ENCODE data around the gene RTN4RL1.

RTN4RL1 gene

DNA sequence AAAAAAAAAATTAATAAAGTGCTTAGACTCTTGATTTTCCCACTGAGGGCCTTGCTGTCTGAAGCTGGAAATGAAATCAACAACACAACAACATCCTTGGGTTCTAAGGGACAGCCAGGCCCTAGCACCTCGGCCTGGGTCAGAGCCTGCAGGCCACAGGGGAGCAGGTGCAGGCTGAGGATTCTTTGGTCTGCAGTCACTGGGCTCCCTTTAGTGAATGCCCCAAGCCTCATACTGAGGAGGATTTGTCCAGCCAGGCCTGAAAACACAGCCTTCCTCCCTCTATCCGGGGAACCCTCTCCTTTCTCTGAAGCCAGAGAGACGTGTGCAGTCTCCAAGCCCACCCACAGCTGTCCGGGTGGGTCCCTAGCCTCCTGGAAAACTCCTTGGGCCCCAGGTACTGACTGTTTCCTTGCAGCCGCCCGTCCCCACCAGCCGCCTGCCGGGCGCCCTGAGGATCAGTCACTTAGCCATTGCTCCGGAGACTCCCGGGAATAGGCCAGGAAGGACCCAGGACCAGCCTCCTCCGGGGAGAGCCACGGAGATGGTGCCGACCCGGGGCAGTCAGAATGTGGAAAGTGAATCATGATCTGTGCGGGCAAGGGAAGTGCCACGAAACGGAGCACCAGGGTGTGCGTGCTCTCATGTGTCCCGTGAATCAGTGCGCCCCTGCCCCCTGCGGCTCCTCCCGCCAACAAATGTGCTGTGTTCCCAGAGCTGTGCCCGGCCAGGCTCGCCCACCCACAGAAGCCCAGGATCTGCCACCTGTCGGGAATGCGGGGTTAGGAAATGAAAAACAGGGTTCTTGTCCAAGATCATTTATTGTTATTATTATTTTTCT, 91.0 kb downstream of the RTN4RL1 start:
- no peaks in the 10 kb centered on the region for H3K36me3 Mint-ChIP-seq (ENCODE audit: low read depth)
- no peaks in the 10 kb centered on the region for H3K4me1 Mint-ChIP-seq (ENCODE audit: low read depth)
- no peak overlapping the region for H3K27ac Mint-ChIP-seq
- intact Hi-C loops (cut with micrococcal nuclease) = no loop called here
- H3K4me3 Mint-ChIP-seq = no peak overlapping the region
- peaks cover 21% of the 10 kb centered on the region for H3K27me3 Mint-ChIP-seq
- no peaks in the 10 kb centered on the region for H3K9me3 Mint-ChIP-seq

DNA sequence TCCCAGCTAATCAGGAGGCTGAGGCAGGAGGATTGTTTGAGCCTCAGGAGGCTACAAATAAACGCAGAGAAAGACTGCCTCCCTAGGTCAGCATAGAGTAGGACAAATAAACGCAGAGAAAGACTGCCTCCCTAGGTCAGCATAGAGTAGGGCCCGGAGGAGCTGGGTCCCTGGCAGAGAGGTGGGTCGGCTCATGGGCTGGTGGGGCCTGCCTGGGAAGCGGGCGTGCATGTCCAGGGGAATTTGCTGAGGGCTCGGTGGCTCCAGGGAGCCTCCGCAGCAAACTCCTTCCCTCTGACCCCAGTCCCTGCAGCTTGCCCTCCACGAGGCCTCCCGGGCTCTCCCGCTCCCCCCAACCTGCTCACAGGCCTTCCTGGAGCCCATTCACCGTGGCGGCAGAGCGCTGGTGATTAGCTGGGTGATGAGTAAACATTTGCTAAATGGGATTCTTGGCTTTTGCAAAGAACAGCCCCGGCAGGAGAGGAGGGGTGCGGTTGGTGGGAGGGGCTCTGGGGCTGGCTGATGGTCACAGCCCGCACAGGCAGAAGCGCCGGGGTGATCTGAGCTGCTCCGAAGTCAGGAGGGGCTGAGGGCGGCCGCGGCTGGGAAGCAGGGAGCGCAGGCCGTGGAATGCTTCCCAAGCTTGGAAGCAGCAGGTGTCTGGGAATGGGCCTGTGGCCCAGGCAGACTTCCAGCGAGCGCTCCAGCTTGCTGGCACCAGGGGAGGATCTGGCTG, 93.1 kb downstream of the RTN4RL1 start:
- H3K27ac Mint-ChIP-seq = no peak overlapping the region
- H3K27me3 Mint-ChIP-seq = peaks cover 19% of the 10 kb centered on the region
- no peaks in the 10 kb centered on the region for H3K4me1 Mint-ChIP-seq (ENCODE audit: low read depth)
- no peaks in the 10 kb centered on the region for H3K36me3 Mint-ChIP-seq (ENCODE audit: low read depth)
- intact Hi-C loops (cut with micrococcal nuclease) = no loop called here
- no peaks in the 10 kb centered on the region for H3K9me3 Mint-ChIP-seq
- no peak overlapping the region for H3K4me3 Mint-ChIP-seq

DNA sequence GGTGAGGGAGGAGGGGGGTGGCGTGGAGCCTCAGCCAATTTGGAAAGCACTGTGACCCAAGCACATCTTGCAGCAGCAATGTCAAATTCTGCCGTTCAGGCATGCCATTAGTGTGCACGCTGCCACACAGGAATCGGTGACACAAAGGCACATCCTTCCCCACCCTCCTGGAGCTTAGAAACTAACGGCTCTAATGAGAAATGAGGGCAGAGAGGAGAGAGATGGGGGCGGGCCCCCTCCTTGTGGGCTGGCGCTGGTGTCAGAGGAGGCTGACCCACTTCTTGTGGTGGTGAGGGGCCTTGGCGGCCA, 94.8 kb downstream of the RTN4RL1 start:
- Mint-ChIP-seq H3K27me3 (peaks cover 12% of the 10 kb centered on the region), H3K4me3 (no peak overlapping the region), H3K4me1 (ENCODE audit: low read depth) (no peaks in the 10 kb centered on the region), H3K36me3 (ENCODE audit: low read depth) (no peaks in the 10 kb centered on the region), H3K27ac (no peak overlapping the region), H3K9me3 (no peaks in the 10 kb centered on the region)
- intact Hi-C loops (cut with micrococcal nuclease) = no loop called here

DNA sequence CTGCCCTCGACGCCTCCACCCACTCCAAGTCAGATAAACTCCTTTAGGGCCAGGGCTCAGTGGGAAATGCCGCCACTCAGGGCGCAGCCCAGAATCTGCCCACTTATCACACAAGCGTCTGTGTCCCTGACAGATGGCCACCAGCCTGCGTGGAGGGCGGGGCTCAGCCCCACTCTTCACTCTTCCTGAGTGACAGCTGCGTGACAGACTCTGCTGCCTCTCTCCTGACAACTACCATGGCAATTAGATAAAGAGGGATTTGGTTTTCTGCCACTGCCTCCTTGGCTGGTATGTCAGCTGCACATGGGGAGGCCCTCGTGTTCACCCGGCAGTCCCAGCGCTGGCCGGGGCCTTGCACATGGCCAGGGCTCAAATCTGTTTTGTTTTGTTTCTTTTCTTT, 96.2 kb downstream of the RTN4RL1 start:
- Mint-ChIP-seq H3K4me3 (no peak overlapping the region), H3K36me3 (ENCODE audit: low read depth) (no peaks in the 10 kb centered on the region), H3K27me3 (peaks cover 12% of the 10 kb centered on the region), H3K27ac (no peak overlapping the region), H3K4me1 (ENCODE audit: low read depth) (no peaks in the 10 kb centered on the region), H3K9me3 (no peaks in the 10 kb centered on the region)
- intact Hi-C loops (cut with micrococcal nuclease) = no loop called here

DNA sequence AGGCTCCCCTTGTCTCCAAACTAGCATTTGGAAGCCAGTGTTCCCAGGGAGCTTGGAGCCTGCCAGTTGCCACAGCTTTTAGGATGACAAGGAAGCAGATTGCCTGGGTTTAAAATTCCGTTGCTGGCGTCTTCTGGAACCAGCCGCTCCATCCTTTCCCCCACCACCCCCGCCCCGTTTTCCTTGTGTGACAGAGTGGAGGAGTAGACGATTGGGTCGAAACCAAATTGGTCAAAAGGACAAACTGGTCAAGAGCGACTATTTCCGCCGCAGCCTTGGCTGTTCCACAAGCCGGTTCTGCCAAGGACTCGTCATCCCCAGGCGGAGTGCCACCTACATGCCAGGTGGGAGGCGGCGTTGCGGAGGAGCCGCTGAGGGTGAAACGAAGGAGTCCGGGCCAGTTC, 104.2 kb downstream of the RTN4RL1 start:
- Mint-ChIP-seq H3K4me3 (no peak overlapping the region), H3K9me3 (no peaks in the 10 kb centered on the region), H3K36me3 (ENCODE audit: low read depth) (no peaks in the 10 kb centered on the region), H3K27ac (no peak overlapping the region), H3K27me3 (peaks cover 23% of the 10 kb centered on the region), H3K4me1 (ENCODE audit: low read depth) (peaks cover 3% of the 10 kb centered on the region)
- intact Hi-C loops (cut with micrococcal nuclease) = no loop called here

DNA sequence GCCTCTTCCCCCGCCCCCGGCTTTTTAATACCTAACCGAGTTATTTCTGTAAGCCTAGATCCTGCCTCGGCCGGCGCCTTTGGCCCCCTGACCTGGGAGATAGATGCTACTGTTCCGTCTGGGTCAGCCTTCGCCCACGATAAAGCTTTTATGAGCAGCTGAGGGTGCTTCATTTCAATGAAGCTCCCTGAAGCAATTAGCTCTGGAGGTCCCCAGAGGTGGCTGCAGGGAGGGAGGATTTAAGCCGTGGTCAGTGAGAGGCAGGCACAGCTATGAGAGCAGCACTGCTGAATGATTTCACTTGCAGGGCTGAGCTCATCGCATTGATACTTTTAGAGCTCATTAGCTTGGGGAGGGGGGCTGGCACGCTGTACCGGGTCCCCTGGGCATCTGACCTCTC, 105.9 kb downstream of the RTN4RL1 start:
- H3K9me3 Mint-ChIP-seq = no peaks in the 10 kb centered on the region
- H3K27me3 Mint-ChIP-seq = peaks cover 33% of the 10 kb centered on the region
- no peak overlapping the region for H3K27ac Mint-ChIP-seq
- intact Hi-C loops (cut with micrococcal nuclease) = no loop called here
- peaks cover 5% of the 10 kb centered on the region for H3K4me1 Mint-ChIP-seq (ENCODE audit: low read depth)
- no peak overlapping the region for H3K4me3 Mint-ChIP-seq
- no peaks in the 10 kb centered on the region for H3K36me3 Mint-ChIP-seq (ENCODE audit: low read depth)

DNA sequence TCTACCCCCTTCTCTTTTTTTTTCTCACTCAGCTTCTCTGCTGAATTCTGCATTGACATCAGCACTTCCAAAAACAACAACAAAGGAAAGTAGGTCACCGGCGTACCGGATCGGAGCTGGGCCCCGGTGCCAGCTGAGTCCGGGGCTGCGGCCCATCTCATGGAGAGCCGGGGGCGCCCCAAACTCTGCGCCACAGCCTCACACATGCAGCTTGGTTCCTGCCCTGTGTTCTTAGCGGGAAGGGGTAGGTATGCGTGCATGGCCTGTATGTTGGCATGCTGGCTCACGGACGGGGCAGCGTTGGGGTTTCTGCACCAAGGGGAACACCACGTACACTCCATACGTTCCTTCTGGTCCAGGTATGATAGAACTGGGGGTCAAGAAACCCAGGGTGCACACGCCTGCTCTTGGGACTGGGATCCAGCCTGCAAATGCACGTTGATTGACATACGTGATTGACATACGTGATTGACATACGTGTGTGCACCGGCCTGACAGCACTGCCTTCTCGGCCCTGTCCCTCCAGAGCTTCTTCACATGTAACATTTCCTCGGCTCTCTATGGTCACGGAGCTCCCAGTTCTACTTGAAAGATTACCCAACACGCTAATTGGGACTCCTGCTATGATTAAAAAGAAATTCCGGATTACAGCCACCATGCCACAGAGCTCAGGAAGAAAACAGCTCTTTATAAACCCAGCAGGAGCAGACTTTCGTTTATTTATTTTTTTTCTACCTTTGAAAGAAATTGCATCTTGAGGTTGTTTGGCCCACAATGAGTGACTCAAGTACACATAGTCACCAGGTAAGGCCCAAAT, 106.6 kb downstream of the RTN4RL1 start:
- H3K27me3 Mint-ChIP-seq = peaks cover 37% of the 10 kb centered on the region
- intact Hi-C loops (cut with micrococcal nuclease) = no loop called here
- H3K4me1 Mint-ChIP-seq (ENCODE audit: low read depth) = peaks cover 5% of the 10 kb centered on the region
- H3K4me3 Mint-ChIP-seq = no peak overlapping the region
- no peaks in the 10 kb centered on the region for H3K9me3 Mint-ChIP-seq
- no peak overlapping the region for H3K27ac Mint-ChIP-seq
- no peaks in the 10 kb centered on the region for H3K36me3 Mint-ChIP-seq (ENCODE audit: low read depth)

DNA sequence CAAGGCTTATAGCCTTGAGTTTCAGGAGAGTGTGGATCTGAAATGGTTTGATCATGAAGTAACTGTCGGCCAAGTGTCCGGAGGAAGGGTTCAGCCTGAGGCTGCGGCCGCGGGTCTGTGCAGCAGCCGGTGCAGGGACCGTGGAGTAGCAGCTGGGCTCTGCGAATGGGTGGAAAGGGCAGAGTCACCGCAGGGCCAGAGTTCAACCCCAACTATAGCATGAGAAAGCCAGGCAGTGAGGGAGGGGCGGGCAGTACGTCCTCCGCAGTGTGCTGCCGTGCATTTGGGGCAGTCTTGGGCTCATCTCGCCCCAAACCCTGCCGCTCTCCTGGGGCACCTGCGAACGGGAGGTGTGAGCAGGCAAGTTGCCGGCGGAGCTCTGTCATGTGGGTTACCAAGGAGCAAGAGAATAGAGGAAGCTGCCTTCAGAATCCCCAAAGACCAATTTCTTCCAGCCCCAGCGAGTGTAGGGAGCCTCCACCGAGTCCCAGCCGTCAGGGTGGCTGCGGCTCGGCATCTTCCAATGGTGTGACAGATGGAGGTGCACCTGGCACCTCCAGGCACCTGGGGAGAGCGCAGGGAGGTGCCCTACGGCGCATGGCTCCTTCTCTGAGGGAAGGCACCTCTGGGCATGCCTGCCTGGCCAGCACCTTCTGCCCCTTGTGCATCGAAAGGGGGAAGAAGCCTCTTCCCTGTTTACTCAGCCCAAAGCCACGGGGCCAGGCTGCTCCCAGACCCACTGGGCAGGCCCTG, 108.0 kb downstream of the RTN4RL1 start:
- peaks cover 5% of the 10 kb centered on the region for H3K4me1 Mint-ChIP-seq (ENCODE audit: low read depth)
- no peak overlapping the region for H3K4me3 Mint-ChIP-seq
- H3K36me3 Mint-ChIP-seq (ENCODE audit: low read depth) = no peaks in the 10 kb centered on the region
- H3K9me3 Mint-ChIP-seq = no peaks in the 10 kb centered on the region
- intact Hi-C loops (cut with micrococcal nuclease) = no loop called here
- no peak overlapping the region for H3K27ac Mint-ChIP-seq
- H3K27me3 Mint-ChIP-seq = peaks cover 52% of the 10 kb centered on the region

DNA sequence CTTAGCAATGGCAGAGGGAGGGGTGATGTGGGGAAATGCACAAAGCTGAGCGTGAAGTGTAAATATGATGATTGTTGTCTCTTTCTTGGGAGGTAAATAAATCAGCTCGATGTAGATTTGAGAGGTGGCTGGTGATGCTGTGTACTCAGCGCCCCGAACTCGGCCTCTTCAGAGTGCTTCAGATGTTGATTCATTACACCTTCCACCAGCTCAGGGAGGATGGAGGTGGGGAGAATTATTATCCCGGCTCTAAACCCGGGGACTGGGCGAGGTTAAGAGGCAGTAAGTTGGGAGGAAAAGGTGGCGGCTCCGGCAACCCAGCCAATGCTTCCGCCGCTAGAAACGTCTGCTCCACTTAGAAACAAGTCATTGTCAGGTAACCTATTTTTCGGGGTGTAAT, 108.8 kb downstream of the RTN4RL1 start:
- Mint-ChIP-seq H3K4me1 (ENCODE audit: low read depth) (peaks cover 5% of the 10 kb centered on the region), H3K36me3 (ENCODE audit: low read depth) (no peaks in the 10 kb centered on the region), H3K27ac (no peak overlapping the region), H3K4me3 (no peak overlapping the region), H3K9me3 (no peaks in the 10 kb centered on the region), H3K27me3 (peaks cover 59% of the 10 kb centered on the region)
- intact Hi-C loops (cut with micrococcal nuclease) = no loop called here

DNA sequence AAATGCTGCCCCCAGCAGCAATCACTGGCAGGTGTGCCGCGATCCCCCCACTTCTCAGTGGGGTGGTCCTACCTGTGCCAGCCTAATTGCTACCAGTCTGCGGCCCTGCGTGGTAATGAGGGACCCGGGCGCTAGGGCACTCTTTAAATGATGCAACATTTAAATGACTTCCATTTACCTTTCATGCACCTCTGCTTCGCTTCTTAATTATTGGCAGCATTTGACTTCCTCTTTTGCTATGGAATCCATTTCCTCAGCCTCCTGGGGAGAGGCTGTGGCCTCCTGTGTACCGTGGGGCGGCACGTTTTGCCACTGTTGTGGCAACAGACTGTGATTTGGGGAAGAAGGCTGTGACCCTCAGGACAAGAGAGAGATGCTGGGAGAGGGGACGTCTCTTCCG, 109.2 kb downstream of the RTN4RL1 start:
- Mint-ChIP-seq H3K27me3 (peaks cover 62% of the 10 kb centered on the region), H3K36me3 (ENCODE audit: low read depth) (no peaks in the 10 kb centered on the region), H3K4me1 (ENCODE audit: low read depth) (peaks cover 5% of the 10 kb centered on the region), H3K27ac (no peak overlapping the region), H3K9me3 (no peaks in the 10 kb centered on the region), H3K4me3 (no peak overlapping the region)
- intact Hi-C loops (cut with micrococcal nuclease) = no loop called here

DNA sequence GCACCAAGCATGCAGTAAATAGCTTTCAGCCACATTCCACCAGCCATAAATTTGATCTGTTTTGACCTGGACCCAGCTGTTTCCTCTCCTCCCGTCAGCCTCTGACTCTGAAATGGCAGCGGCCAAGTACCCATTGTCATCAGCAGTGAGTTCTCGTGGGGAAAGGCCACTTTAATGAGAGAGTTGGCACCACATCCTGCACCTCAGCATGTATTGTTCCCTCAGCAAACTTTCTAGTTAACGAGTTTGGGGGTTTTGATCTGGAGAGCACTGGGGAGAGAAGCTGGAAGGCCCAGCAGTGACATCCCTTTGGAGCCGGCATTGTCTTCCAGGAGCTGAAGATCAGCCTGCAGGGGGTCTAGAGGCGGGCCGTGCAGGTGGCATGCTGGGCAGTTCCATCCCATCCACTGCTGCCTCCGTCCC, 110.5 kb downstream of the RTN4RL1 start:
- peaks cover 68% of the 10 kb centered on the region for H3K27me3 Mint-ChIP-seq
- peaks cover 5% of the 10 kb centered on the region for H3K4me1 Mint-ChIP-seq (ENCODE audit: low read depth)
- intact Hi-C loops (cut with micrococcal nuclease) = no loop called here
- no peak overlapping the region for H3K4me3 Mint-ChIP-seq
- no peaks in the 10 kb centered on the region for H3K36me3 Mint-ChIP-seq (ENCODE audit: low read depth)
- no peak overlapping the region for H3K27ac Mint-ChIP-seq
- no peaks in the 10 kb centered on the region for H3K9me3 Mint-ChIP-seq

DNA sequence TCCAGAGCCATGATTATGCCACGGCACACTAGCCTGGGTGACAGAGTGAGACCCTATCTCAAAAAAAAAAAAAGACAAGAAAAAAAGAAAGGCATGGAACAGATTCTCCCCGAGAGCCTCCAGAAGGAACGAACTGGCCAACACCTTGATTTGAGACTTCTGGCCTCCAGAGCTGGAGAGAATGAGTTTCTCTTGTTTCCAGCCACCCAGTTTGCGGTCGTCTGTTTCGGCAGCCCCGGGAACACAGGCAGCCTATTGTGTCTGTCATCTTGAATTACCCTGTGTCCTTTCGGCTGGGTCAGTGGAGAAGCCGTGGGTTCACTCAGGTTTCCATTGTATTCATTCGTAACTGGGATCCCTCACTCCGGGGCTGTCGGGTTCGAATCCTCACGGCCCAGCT, 111.4 kb downstream of the RTN4RL1 start:
- intact Hi-C loops (cut with micrococcal nuclease) = no loop called here
- no peak overlapping the region for H3K27ac Mint-ChIP-seq
- peaks cover 75% of the 10 kb centered on the region for H3K27me3 Mint-ChIP-seq
- no peaks in the 10 kb centered on the region for H3K9me3 Mint-ChIP-seq
- H3K36me3 Mint-ChIP-seq (ENCODE audit: low read depth) = no peaks in the 10 kb centered on the region
- no peak overlapping the region for H3K4me3 Mint-ChIP-seq
- peaks cover 6% of the 10 kb centered on the region for H3K4me1 Mint-ChIP-seq (ENCODE audit: low read depth)

DNA sequence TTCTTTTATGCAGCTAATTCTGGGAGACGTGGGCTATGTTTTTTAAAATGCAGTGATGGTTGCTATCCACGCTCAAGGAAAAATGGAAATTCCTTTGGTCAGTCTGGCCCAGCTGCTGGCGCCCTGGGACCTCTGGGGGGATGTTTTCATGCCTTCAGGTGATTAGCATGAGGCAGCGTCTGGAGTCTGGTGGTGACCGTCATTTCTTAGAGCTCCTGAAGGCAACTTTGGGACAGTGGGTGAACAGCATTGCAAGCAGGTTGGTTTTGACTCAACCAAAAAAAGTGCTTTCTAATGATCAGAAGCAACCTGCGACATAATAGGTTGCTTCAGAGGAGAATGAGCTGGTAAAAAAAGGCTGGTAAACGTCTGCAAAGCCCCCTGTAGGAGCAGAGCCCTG, 113.0 kb downstream of the RTN4RL1 start:
- intact Hi-C loops (cut with micrococcal nuclease) = no loop called here

More for the DNA sequence above, 113.0 kb downstream of the RTN4RL1 start:
- Mint-ChIP-seq H3K27me3 (peaks cover 88% of the 10 kb centered on the region), H3K9me3 (no peaks in the 10 kb centered on the region), H3K27ac (no peak overlapping the region), H3K36me3 (ENCODE audit: low read depth) (no peaks in the 10 kb centered on the region), H3K4me3 (no peak overlapping the region), H3K4me1 (ENCODE audit: low read depth) (peaks cover 13% of the 10 kb centered on the region)
